Right atrium auricular region (tissue), 2 donors: ENCODE data around the gene ZCCHC17. TPM values are rescaled to one million over a fixed set of nuclear protein-coding genes. Genes with fewer than 3 reads are reported as not detected.
A peak's percentile ranks its signal among the peaks of the same experiment; 100 is the strongest.

Experiments used
- DNase-seq: peaks from one replicate; pipeline ENCODE4 v3.0.0-alpha.2; 2019; ENCODE audit warnings: low spot score
- H3K27ac ChIP-seq, 2 donors: fragments of 200-600 bp; sonication (generic); 1 replicate in 1 of 2; 2 replicates in 1 of 2; pipeline ENCODE4 v1.5.1; 2016 to 2019
- H3K27me3 ChIP-seq, 2 donors: fragments of 200-600 bp; sonication (generic); one replicate each; pipeline versions ENCODE4 v1.5.1 to v1.6.0; 2017 to 2019
- H3K36me3 ChIP-seq: fragments of 200-600 bp; sonication (generic); one replicate; pipeline ENCODE4 v1.5.1; 2016
- H3K4me1 ChIP-seq, 2 donors: fragments of 200-600 bp; sonication (generic); one replicate each; pipeline versions ENCODE4 v1.5.1 to v1.6.0; 2017 to 2019
- H3K4me3 ChIP-seq, 2 donors: fragments of 200-600 bp; sonication (generic); 1 replicate in 1 of 2; 2 replicates in 1 of 2; pipeline ENCODE4 v1.5.1; 2017 to 2019; ENCODE audit warnings: mild to moderate bottlenecking in 1 of 2, moderate library complexity in 1 of 2
- H3K9me3 ChIP-seq, 2 donors: fragments of 200-600 bp; sonication (generic); one replicate each; pipeline ENCODE4 v1.5.1; 2019
- total RNA-seq, 2 donors: library from RNA; depleted of rRNA; stranded (reverse); fragments of >200 nt; gene quantifications; one replicate each; pipeline ENCODE4 v1.1.0, GENCODE V29; 2016
- TF ChIP-seq, protein P1 (sequence below), 2 donors: fragments of 200-600 bp; sonication (generic); IDR thresholded peaks; one replicate each; pipeline ENCODE4 v1.5.1; 2019; ENCODE audit warnings: antibody characterized with exemption in 2 of 2

ZCCHC17 gene
- total RNA-seq, 2 donors from 2014 or later, result 12.7 to 13.3 TPM

- TF ChIP-seq, protein P1, sequence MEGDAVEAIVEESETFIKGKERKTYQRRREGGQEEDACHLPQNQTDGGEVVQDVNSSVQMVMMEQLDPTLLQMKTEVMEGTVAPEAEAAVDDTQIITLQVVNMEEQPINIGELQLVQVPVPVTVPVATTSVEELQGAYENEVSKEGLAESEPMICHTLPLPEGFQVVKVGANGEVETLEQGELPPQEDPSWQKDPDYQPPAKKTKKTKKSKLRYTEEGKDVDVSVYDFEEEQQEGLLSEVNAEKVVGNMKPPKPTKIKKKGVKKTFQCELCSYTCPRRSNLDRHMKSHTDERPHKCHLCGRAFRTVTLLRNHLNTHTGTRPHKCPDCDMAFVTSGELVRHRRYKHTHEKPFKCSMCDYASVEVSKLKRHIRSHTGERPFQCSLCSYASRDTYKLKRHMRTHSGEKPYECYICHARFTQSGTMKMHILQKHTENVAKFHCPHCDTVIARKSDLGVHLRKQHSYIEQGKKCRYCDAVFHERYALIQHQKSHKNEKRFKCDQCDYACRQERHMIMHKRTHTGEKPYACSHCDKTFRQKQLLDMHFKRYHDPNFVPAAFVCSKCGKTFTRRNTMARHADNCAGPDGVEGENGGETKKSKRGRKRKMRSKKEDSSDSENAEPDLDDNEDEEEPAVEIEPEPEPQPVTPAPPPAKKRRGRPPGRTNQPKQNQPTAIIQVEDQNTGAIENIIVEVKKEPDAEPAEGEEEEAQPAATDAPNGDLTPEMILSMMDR (IDR thresholded peaks at IDR 0.05), result no peak
- peak overlapping the region; percentile 86 to 91 for H3K27ac ChIP-seq
- H3K4me1 ChIP-seq, result peaks cover 0 to 26% of the 10 kb centered on the region in 2 donors
- H3K9me3 ChIP-seq, result no peaks in the 10 kb centered on the region
- H3K36me3 ChIP-seq, result peaks cover 10% of the 10 kb centered on the region
- H3K4me3 ChIP-seq, result peak overlapping the region; percentile 91 to 97
- DNase-seq, result no peak
- H3K27me3 ChIP-seq, result no peaks in the 10 kb centered on the region
These were observed 730 bp downstream of the ZCCHC17 start for GRCh38 chr1:31297277-31298247.

DNA sequence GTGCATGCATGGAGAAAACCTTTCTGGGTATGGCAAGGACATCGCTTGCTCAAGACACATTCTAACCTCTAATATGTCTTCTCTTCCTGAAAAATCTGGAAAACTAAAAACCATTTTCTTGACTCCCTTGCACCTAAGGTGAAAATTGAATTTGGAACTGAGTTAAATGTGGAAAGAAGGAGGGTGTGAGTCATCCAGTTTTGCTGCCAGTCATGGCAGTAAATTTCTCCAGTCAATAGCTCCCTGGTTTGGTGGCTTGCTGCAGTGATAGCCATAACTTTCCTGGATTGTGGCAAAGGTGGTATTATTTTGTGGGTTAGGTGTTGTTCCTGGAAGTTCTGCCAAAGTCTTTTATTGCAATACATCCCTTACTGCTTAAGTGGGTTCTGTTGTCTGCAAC is 2.5 kb downstream of the ZCCHC17 start:
- H3K4me3 ChIP-seq, result no peak overlapping the region
- no peak for DNase-seq
- no peaks in the 10 kb centered on the region for H3K9me3 ChIP-seq
- H3K27me3 ChIP-seq, result no peaks in the 10 kb centered on the region
- peaks cover 0 to 26% of the 10 kb centered on the region in 2 donors for H3K4me1 ChIP-seq
- TF ChIP-seq, protein P1 (IDR thresholded peaks at IDR 0.05), result no peak
- H3K36me3 ChIP-seq, result no peaks in the 10 kb centered on the region
- H3K27ac ChIP-seq, result no peak overlapping the region

GRCh38 chr1:31300193-31300592 is 3.4 kb downstream of the ZCCHC17 start:
- no peak overlapping the region for H3K27ac ChIP-seq
- no peaks in the 10 kb centered on the region for H3K36me3 ChIP-seq
- no peaks in the 10 kb centered on the region for H3K9me3 ChIP-seq
- no peak overlapping the region for H3K4me3 ChIP-seq
- no peak for DNase-seq
- H3K4me1 ChIP-seq, result peaks cover 0 to 25% of the 10 kb centered on the region in 2 donors
- TF ChIP-seq, protein P1 (IDR thresholded peaks at IDR 0.05), result no peak
- no peaks in the 10 kb centered on the region for H3K27me3 ChIP-seq

DNA sequence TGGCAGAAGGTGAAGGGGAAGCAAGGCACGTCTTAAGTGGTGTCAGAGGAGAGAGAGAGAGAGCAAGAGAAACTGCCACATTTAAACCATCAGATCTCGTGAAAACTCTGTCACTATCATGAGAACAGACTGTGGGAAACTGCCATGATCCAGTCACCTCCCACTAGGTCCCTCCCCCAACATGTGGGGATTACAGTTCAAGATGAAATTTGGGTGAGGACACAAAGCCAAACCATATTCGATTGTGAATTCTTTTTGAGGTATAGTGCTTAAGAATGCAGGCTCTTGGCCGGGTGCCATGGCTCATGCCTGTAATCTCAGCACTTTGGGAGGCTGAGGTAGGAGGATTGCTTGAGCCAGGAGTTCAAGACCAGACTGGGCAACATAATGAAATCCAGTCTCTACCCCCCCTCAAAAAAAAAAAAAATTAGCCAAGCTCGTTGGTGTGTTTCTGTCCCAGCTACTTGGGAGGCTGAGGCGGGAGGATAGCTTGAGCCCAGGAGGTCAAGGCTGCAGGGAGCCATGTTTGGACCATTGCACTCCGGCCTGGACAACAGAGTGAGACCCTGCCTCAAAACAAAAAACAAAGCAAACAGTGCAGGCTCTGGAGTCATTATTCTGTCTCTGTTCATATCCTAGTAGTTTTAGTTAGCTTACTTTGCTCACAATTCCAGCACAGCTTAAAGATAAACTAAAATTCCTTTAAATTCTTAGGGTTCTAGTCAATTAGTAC is 6.0 kb downstream of the ZCCHC17 start:
- TF ChIP-seq, protein P1 (IDR thresholded peaks at IDR 0.05), result no peak
- Histone ChIP-seq H3K27ac (no peak overlapping the region), H3K36me3 (no peaks in the 10 kb centered on the region), H3K4me1 (peaks cover 0 to 13% of the 10 kb centered on the region in 2 donors), H3K27me3 (no peaks in the 10 kb centered on the region), H3K4me3 (no peak overlapping the region), H3K9me3 (no peaks in the 10 kb centered on the region)
- DNase-seq, result no peak

GRCh38 chr1:31306278-31306677 is 9.4 kb downstream of the ZCCHC17 start:
- Histone ChIP-seq H3K27ac (no peak overlapping the region), H3K27me3 (no peaks in the 10 kb centered on the region), H3K9me3 (no peaks in the 10 kb centered on the region), H3K4me3 (no peak overlapping the region), H3K36me3 (peaks cover 12% of the 10 kb centered on the region), H3K4me1 (no peaks in the 10 kb centered on the region)
- no peak for DNase-seq
- TF ChIP-seq, protein P1 (IDR thresholded peaks at IDR 0.05), result no peak
